Ishikawa (cell line): ENCODE measurements around the gene NCBP3.

Source experiments
- CEBPB ChIP-seq: IDR thresholded peaks from 2 replicates; pipeline ENCODE4 v1.6.1; 2012
- CREB1 ChIP-seq: IDR thresholded peaks from 2 replicates; pipeline ENCODE4 v1.6.1; 2012; ENCODE audit warnings: low read depth
- EGR1 ChIP-seq: IDR thresholded peaks from 2 replicates; pipeline ENCODE4 v1.6.1; 2012
- EP300 ChIP-seq: IDR thresholded peaks from 2 replicates; pipeline ENCODE4 v1.6.1; 2012; ENCODE audit warnings: borderline replicate concordance
- FOXM1 ChIP-seq: IDR thresholded peaks from 2 replicates; pipeline ENCODE4 v1.6.1; 2012; ENCODE audit warnings: low read depth, borderline replicate concordance
- NFIC ChIP-seq: IDR thresholded peaks from 2 replicates; pipeline ENCODE4 v1.6.1; 2012
- RAD21 ChIP-seq: IDR thresholded peaks from 2 replicates; pipeline ENCODE4 v1.6.1; 2012; ENCODE audit warnings: low read depth
- TAF1 ChIP-seq: IDR thresholded peaks from 2 replicates; pipeline ENCODE4 v1.6.1; 2012; ENCODE audit warnings: low read depth, mild to moderate bottlenecking
- TCF12 ChIP-seq: IDR thresholded peaks from 2 replicates; pipeline ENCODE4 v1.6.1; 2012; ENCODE audit warnings: low read depth
- TEAD4 ChIP-seq: IDR thresholded peaks from 2 replicates; pipeline ENCODE4 v1.6.1; 2012
- YY1 ChIP-seq: IDR thresholded peaks from 2 replicates; pipeline ENCODE4 v1.6.1; 2012; ENCODE audit warnings: low read depth
- ZBTB7A ChIP-seq: IDR thresholded peaks from 2 replicates; pipeline ENCODE4 v1.6.1; 2012; ENCODE audit warnings: low read depth
- TF ChIP-seq, protein P1 (sequence below): IDR thresholded peaks from 2 replicates; pipeline ENCODE4 v1.6.1; 2012
- TF ChIP-seq, protein P2 (sequence below): IDR thresholded peaks from 2 replicates; pipeline ENCODE4 v1.6.1; 2012
- TF ChIP-seq, protein P3 (sequence below): IDR thresholded peaks from 2 replicates; pipeline ENCODE4 v1.6.1; 2012; ENCODE audit warnings: low read depth, mild to moderate bottlenecking

The NCBP3 gene

DNA sequence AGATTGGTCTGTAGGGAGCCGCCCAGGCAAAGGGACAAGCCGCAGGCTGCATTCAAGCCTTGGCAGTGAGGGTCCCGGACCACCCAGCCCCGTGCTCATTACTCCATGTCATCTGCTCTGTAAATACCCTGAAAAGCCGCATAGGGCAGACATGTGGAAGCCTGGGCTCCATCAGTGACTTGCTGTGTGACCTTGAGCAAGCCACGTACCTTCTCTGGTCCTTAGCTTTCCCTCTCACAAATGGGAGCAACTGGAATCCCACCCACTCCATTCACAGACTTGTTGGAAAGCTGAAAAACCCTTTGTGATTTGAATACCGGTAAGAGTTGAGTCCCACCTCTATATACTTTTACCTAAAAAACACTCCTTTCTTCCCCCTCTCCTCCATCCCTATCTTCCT lies 34.9 kb upstream of the NCBP3 start:
- TF ChIP-seq, protein P1, sequence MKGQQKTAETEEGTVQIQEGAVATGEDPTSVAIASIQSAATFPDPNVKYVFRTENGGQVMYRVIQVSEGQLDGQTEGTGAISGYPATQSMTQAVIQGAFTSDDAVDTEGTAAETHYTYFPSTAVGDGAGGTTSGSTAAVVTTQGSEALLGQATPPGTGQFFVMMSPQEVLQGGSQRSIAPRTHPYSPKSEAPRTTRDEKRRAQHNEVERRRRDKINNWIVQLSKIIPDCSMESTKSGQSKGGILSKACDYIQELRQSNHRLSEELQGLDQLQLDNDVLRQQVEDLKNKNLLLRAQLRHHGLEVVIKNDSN = no peak
- TF ChIP-seq CEBPB (no peak), TEAD4 (no peak), ZBTB7A (no peak), EGR1 (no peak), RAD21 (no peak), NFIC (no peak), FOXM1 (no peak), EP300 (no peak), TAF1 (no peak), CREB1 (no peak), YY1 (no peak), TCF12 (no peak)
- TF ChIP-seq, protein P2, sequence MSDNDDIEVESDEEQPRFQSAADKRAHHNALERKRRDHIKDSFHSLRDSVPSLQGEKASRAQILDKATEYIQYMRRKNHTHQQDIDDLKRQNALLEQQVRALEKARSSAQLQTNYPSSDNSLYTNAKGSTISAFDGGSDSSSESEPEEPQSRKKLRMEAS = no peak

DNA sequence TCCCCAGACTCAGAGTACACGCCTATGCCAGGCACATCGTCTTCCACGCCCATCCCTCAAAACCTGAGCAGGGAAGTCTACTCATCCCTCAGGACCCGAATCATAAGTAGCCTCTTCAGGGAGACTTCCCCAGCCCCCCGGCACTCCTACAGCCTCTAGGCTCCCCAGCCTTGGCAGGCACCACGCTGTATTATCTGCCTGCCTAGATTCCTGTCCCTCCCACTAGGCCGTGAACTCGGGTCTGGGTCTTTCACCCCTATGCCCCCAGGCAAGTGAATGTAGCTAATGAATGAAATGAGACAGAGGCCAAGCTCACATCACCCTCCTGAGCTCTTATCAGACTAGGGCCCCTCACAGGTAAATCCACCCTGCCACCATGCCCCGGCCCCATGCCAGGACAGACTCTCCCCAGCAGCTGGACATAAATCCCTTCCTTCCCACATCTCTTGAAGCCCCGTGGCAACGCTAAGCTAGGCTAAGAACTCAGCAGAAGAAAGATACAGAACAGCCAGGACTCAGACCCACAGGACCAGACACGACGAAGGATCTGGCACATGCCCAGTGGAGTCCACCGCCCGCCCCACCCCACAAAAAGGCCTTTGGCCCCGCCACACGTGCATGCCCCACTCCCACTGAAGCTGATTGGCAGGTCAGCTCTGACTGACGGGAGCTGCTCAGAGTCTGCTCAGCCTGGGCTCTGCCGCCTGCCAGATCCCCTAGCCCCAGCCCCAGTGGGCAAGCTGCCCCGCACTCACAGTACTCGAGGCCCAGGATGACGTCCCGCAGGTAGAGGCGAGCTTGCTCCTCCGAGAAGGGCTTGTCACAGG lies 33.8 kb upstream of the NCBP3 start:
- TF ChIP-seq, protein P3, sequence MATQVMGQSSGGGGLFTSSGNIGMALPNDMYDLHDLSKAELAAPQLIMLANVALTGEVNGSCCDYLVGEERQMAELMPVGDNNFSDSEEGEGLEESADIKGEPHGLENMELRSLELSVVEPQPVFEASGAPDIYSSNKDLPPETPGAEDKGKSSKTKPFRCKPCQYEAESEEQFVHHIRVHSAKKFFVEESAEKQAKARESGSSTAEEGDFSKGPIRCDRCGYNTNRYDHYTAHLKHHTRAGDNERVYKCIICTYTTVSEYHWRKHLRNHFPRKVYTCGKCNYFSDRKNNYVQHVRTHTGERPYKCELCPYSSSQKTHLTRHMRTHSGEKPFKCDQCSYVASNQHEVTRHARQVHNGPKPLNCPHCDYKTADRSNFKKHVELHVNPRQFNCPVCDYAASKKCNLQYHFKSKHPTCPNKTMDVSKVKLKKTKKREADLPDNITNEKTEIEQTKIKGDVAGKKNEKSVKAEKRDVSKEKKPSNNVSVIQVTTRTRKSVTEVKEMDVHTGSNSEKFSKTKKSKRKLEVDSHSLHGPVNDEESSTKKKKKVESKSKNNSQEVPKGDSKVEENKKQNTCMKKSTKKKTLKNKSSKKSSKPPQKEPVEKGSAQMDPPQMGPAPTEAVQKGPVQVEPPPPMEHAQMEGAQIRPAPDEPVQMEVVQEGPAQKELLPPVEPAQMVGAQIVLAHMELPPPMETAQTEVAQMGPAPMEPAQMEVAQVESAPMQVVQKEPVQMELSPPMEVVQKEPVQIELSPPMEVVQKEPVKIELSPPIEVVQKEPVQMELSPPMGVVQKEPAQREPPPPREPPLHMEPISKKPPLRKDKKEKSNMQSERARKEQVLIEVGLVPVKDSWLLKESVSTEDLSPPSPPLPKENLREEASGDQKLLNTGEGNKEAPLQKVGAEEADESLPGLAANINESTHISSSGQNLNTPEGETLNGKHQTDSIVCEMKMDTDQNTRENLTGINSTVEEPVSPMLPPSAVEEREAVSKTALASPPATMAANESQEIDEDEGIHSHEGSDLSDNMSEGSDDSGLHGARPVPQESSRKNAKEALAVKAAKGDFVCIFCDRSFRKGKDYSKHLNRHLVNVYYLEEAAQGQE = no peak

DNA sequence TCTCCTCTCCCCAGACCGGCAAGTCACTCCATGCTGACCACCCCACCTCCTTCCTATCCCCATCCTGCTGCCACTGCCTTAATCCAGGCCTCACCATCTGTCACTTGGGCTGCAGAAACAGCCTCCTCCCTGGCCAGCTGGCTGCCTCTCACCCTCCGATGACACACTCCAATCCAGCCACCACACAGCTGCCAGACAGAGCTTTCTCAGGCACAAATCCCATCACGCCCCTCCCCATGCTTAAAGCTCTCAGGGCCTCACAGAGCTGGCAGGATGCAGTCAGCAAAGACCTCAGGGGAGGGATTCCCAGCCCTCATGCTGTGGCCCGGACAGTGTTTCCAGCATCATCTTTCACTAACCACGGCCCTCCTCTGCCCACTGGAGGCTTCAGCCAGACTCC lies 33.1 kb upstream of the NCBP3 start:
- TF ChIP-seq YY1 (no peak), TCF12 (no peak), NFIC (no peak), CREB1 (no peak), ZBTB7A (no peak), EGR1 (no peak)

DNA sequence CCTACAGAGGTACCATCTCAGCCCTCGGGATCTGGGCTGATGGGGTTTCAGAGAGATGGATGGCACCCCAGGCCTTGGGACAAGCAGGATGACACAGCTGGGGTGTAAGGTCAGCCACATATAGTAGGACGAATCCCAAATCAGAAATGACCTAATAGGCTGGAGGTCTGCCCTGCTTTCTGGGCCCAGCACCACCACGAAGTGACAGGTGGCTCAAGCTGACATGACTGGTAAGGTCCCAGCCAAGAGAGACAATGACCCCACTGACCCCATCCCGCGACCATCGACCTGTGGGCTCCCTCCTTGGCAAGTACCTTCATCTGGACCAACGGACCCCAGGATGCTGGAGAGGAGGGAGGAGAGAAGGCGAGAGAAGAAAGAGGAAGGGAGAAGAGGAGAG lies 31.2 kb upstream of the NCBP3 start:
- TF ChIP-seq TCF12 (no peak), FOXM1 (no peak), RAD21 (no peak), ZBTB7A (no peak), CEBPB (no peak), CREB1 (no peak), TEAD4 (no peak), EGR1 (no peak), TAF1 (no peak), EP300 (no peak)
- TF ChIP-seq, protein P2 = no peak
- TF ChIP-seq, protein P3 = no peak
- TF ChIP-seq, protein P1 = no peak

DNA sequence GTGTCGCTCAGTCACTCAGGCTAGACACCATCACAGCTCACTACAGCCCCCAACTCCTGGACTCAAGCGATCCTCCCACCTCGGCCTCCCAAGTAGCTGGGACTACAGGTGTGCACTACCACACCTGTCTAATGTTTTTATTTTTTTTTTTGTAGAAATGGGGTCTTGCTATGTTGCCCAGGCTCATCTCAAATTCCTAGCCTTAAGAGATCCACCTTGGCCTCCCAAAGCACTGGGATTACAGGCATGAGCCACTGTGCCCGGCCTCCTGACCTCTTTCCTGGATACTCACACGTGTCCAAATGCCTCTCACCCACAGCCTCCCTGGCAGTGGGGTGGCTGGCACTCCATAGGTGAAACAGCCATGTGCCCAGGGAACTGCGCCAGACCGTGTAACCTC lies 29.3 kb upstream of the NCBP3 start:
- TF ChIP-seq TEAD4 = no peak
- no peak for TF ChIP-seq ZBTB7A
- TF ChIP-seq EP300 = no peak
- no peak for TF ChIP-seq NFIC
- no peak for TF ChIP-seq YY1
- no peak for TF ChIP-seq RAD21
- no peak for TF ChIP-seq TCF12
- no peak for TF ChIP-seq TAF1
- TF ChIP-seq, protein P1 = no peak
- no peak for TF ChIP-seq EGR1
- TF ChIP-seq, protein P3 = no peak
- TF ChIP-seq FOXM1 = no peak
- no peak for TF ChIP-seq CEBPB
- no peak for TF ChIP-seq CREB1
- TF ChIP-seq, protein P2 = no peak
